ELF-1 (cell line): Measurements from ENCODE around the gene PPP6R1.
"Not testable (repeated sequence)": the region's sequence is repeated elsewhere in the genome, so short reads cannot be mapped to it uniquely, and the experiment has no call there.

Experiments used
- DNase-seq: peaks from one replicate; pipeline ENCODE4 v3.0.0-alpha.2; 2016; ENCODE audit warnings: low read depth, low spot score

The PPP6R1 gene

DNA sequence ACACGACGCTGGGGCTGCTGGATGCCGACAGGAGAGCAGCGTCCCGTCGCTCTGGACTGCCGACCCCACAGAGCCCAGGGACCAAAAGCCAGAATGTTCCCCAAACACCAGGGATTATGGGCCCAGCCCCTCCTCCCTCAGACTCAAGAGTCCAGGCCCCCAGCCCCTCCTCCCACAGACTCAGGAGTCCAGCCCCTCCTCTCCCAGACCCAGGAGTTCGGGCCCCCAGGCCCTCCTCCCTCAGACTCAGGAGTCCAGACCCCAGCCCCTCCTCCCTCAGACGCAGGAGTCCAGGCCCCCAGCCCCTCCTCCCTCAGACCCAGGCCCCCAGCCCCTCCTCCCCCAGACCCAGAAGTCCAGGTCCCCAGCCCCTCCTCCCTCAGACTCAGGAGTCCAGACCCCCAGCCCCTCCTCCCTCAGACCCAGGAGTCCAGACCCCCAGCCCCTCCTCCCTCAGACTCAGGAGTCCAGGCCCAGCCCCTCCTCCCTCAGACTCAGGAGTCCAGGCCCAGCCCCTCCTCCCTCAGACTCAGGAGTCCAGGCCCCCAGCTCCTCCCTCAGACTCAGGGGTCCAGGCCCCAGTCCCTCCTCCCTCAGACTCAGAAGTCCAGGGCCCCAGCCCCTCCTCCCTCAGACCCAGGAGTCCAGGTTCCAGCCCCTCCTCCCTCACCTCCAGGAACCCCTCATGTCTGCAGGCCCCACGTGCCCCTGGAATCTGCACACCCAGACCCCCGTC, 34.0 kb downstream of the PPP6R1 start:
- not testable (repeated sequence) for DNase-seq

DNA sequence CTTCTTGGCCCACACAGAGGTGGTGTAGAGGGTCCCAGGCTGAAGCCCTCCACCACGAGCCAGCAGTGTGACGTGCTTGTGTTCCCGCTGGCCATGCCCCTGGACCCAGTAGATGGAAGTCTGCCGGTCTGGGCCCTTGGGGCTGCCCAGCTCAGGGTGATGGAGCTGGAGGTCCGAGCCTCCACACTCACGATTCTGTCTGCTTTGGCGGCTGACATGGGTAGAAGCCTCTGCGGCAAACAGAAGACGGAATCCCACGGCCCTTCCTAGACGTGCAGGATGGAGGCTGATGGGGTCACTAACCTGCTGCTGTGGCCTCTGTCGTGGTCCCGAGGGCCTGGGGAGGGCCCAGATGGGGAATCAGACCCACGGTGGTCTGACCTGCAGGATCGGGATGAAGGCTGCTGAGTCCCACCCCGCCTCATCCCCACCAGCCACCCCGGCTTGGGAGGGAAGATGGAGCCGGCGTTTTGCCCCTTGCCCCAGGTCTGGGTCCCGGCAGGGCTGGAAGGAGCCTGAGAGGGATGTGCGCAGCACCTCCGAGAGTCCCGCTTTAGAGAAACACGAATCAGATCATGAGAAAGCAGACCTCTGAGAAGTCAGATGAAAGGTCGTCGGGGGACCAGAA, 34.7 kb downstream of the PPP6R1 start:
- DNase-seq: no peak

DNA sequence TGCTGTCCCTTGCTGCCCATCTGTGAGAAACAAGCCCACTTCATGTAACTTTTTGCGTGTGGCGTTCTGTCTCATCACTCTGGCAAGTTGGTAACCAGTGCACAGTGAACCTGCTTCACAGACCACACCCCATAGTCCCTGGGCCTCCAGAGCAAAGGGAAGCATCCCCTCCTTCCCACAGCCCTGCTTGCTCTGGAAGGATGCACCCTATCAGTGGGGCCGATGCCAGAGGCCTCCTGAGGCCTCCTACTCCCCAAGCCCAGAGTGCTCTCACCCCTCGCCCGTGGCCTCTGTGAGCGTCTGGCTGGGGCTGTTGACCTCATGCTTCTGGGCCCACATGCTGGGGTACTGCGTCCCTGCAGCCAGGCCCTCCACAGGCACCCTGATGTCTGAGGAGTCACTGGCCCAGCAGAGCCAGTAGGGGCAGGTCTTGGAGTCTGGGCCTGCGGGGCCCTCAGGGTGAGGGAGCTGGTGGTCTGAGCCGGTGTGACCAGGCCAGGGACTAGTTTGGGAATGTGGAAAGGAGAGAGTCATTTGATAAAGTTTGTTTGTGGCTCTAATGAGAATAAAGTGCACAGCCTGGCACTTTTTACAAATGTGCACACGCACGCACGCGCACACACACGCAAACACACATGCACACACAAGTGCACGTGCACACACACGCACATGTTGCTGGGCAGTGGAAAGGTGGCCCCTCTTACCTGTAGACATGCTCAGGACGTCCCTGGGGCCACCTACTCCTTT, 35.4 kb downstream of the PPP6R1 start:
- DNase-seq: no peak

DNA sequence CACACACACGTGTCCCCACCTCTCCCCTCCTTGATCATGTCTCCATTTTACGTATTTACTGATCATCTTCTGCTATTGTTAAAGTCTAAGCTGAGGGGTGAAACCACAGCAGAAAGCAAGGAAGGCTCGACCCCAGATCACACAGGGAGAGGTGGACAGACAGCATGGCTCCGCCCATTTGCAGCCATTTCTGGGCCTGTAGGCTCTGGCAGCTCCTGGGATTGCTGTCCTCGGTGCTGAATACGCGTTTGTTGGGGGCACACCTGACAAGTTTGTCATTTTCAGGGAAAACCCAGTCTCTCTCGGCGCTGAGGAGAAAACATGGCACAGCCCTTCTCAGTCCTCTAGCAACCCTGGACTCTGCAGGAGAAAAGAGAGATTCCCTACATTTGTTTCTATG, 38.3 kb downstream of the PPP6R1 start:
- DNase-seq: peak; percentile 45

DNA sequence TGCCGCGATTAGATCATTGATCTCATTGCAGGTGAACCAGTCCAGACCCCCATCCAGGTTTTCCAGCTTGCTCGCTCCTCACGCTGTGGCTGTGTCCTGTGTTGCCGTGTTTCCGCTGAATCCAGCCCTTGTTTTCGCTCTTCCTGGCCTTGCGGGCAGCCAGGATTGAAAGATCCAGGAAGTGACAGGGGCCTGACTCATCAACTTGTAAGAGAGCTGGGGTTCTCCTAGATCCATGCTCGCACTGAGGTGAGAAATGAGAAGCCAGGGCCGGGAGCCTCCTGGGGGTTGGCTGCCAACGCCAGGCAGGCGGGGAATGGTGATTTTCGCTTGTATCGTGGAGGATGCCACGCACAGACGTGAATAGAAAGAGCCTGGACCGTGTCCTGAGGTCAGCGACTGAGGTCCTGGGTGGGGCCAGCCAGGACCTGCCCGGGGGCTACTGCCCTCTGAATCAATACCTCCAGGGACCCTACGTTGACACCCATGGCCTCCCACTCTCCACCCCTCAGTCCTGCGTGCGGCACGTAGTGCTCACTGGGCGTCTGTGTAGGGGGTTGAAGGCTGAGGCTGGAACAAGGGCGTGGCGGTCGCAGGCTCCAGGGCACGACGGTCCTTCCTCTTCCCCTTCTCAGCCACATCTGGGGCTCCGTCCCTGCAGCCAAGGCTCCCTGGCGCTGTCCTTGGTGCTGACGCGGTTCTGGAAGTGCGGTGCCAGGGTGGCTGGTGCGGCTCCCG, 42.2 kb downstream of the PPP6R1 start:
- DNase-seq: peak; percentile 96

DNA sequence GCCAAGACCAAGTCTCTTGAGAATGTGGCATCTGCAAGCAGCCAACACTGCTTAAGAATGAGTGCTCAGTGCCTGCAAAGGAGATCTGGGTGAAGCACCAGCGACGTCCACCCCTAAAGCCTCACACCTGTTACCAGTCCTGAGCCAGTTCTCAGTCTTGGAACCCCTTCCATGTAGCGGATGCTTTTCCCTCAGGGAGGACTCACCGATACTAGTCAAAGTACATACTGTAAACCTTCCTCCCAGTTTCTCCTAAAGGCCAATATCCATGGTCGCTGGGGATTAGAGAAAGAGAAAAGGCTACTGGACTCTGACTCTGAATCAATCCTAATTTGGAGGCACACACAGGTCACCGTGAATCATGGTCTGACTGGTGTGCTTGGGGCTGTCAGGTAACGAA, 45.3 kb downstream of the PPP6R1 start:
- DNase-seq: no peak

DNA sequence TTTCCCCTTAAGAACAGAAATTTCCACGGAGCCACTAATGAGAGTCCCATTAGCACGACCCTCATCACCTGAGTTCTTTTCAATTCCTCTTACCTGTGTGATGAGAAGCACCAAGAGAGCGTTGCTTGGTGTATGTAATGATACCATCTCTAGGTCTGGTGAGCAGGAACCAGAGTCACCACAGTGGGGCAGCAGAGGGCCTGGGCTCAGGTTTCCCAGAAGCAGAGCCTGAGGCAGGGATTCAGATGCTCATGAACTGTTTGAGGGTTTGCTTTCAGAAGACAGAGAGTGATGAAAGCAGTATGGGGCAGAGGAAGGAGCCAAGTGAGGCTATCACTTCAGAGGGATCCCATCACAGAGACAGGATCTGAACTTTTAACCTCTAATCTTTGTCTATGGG, 46.4 kb downstream of the PPP6R1 start:
- DNase-seq: no peak

DNA sequence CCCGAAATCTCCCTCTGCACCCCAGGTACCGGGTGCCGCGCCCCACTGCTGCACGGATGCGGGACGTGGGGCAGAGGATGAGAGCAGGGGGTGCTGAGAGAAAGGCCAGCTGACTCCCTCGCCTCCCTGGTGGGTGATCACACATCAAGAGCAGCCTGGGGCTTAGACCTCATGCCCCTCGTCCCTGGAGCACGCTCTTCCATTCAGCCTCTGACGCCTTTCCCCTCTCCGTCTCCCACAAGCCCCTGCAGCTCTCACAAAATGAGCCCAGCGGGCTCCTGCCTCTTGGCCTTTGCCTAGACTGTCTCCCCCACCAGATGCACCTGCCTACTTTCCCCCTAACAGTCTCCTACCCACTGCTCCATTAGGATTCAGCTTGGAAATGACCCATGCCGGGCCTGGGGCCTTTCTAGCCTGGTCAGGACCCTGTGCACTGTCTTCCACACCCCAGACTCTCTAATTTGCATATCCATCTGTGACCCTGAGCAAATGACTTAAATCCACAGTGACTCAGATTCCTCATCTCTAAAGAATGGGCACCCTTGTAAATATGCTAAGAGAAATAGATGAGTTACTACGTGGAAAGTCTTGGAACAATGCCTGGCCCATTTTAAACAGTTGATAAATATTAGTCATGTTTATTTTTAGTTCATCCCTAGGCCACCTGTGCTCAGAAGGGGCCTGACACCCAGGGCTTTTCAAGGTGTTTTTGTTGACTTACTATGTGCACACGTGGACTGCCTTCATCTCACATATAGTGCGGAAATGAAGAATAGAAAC, 48.9 kb downstream of the PPP6R1 start:
- DNase-seq: no peak

DNA sequence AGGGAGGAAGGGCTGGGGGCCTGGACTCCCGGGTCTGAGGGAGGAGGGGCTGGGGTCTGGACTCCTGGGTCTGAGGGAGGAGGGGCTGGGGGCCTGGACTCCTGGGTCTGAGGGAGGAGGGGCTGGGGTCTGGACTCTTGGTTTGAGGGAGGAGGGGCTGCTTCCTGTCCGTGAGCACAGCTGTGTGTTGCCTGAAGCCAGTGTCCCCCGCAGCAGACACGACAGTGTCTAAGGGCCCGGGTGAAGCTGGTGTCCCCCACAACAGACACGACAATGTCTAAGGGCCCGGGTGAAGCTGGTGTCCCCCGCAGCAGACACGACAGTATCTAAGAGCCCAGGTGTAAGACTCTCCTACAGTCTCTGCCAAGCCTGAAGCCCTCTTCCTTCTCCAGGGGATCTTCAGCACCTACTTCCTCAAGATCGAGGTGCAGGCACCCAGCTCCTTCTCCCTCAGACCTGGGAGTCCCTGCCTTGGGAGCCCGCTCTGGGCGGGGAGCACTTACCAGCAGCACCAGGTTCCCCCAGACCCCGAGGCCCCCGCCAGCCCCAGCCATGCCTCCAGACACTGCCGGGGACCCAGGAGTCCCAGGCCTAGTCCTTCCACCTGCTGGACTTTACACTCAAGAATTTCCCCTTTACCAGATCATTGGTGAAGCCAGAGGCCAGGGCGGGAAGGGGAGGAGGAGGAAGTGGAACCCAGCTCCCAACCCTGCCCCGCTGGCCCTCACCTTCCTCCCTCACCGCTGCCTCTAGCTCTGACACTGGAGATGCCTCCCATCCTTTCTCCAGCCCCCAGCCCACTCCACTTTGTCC, 49.7 kb downstream of the PPP6R1 start, which contains the start of gene PTPRH:
Gene PTPRH (minus strand): TSS at position 622 of the 813 bp plus-strand sequence. CDS start 68 bp downstream, at position 554.
- no peak for DNase-seq

DNA sequence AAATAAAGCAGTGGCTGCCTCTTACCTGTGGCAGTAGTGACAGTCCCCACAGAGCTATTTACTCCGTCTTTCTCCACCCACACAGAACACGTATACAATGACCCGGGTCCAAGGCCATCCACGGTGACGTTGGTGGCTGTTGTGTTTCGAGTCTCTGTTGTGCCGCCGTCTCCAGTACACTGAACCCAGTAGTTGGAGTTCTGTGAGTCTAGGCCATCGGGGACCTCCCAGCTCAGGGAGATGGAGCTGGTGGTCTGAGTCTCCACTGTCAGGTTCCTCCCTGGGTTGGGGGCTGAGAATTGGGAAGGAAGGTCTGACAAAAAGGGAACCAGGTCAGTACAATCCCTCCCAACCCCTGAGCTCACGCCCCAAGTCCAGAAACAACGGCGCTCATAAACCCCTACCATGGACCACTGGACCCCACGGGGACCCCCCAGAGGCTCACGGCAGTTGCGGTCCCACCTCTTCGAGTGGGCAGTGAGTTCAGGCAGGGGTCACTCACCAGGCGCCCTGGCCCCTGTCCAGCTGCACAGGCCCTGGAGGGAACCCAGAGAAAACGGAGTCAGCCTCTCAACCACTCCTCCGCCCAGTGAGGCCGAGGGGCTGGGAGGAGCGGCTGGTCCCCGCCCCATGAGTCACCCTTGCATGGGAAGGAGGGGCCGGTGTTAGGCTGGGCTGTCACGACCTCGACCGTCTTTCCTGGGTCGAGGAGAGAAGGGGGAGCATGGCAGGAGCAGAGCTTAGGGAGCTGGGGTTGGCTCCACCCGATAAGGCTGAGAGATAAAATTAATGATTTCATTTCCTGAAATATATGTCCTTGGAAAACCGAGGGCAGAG, 51.9 kb downstream of the PPP6R1 start:
- DNase-seq: peak; percentile 85

DNA sequence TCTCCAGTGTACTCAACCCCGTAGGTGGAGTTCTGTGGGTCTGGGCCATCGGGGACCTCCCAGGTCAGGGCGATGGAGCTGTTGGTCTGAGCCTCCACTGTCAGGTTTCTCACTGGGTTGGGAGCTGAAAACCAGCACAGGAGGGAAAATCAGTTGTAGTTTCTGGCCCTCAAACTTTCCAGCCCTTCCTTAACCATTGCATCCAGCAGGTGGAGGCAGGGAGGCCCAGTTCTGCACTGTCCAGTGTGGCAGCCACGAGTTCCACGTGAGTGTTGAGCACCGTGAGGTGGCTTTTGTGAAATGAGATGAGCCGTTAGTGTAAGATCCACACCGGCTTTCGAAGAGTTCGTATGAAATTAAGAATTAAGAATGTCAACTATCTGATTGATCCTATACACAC, 56.6 kb downstream of the PPP6R1 start:
- DNase-seq: not testable (repeated sequence)

DNA sequence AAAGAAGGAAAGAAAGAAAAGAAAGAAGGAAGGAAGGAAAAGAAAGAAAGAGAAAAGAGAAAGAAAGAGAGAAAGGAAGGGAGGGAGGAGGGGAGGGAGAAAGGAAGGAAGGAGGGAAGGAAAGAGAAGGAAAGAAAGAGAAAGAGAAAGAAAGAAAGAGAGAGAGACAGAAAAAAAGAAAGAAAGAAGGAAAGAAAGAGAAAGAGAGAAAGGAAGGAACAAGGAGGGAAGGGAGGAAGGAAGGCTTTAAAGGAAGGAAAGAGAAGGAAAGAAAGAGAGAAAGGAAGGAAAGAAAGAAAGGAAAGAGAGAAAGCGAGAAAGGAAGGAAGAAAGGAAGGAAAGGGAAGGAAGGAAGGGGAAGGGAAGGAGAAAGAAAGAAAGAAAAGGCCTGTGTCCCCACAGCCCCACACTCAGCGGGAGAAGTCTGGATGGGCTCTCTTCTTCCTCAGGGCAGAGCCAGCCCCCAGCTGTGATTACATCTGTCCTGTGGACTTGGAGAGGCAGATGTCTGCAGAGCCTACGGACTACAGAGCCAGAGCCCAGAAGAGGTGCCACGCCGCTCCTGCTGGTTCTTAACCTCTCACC, 59.1 kb downstream of the PPP6R1 start:
- no peak for DNase-seq

DNA sequence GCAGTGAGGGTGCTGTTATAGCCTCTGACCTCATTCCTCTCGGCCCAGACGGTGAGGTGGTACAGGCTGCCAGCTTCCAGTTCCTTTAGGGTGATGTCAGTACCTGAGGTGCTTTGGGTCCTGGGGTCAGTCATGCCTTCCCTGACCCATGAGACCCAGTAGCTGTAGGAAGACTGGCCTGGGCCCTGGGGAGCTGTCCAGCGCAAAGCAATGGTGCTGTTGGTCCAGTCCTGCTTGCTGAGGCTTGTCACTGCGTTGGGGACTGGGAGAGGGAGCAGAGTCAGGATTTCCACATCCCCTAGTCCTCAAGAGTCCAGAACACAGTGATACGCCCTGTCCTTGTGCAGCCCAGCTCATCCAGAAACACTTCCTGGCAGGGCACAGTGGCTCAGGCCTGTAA, 60.2 kb downstream of the PPP6R1 start:
- no peak for DNase-seq

DNA sequence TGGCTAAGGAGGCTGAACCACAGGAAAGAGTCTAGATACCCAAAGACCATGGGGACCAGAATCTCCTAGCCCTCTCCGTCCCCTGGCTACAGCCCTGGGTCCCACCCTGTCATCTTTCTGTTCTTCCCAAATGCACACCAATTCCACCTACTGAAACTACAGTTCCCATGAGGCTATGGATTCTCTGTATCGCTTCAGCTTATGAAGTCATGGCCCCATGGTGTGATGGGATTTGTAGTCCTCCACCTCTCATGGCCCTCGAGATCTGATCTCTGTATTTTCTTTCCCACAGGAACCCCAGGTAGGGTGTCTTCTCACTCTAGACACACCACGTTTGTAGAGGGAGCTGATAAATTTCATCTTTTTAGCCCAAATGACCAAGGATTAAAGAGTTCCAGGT, 61.3 kb downstream of the PPP6R1 start:
- DNase-seq: no peak

DNA sequence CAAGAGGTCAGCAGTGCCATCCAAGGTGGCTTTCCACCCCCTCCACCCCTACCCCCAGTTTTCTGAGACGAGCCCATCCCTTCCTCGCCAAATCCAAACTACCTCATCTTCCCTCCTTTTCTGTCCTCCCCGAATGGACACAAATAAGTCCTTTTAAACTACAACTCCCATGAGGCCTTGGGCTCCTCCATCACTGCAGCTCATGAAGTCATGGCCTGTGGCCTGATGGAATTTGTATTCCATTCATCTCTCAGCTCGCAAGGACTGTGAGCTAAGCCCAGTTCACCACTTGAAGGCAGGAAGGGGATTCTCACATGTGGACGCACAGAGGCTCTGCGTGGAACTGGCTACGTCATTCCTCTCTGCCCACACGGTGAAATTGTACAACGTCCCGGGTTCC, 62.0 kb downstream of the PPP6R1 start:
- DNase-seq: no peak

DNA sequence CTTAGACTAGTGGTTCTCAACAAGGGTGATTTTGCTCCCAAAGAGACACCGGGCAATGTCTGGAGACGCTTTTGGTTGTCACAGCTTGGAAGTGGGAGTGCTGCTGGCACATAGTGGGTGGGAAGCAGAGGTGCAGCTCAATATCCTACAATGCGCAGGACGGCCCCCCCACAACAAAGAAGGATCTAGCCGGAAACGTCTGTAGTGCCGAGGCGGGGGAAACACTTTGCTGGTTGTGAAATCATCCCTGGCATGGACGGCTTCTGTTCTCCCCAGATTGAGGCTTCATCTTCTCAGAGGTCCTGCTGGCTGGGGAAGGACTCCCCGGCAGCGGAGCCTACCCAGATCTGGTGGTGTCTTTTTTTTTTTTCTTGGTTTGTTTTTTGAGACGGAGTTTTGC, 65.3 kb downstream of the PPP6R1 start:
- no peak for DNase-seq

DNA sequence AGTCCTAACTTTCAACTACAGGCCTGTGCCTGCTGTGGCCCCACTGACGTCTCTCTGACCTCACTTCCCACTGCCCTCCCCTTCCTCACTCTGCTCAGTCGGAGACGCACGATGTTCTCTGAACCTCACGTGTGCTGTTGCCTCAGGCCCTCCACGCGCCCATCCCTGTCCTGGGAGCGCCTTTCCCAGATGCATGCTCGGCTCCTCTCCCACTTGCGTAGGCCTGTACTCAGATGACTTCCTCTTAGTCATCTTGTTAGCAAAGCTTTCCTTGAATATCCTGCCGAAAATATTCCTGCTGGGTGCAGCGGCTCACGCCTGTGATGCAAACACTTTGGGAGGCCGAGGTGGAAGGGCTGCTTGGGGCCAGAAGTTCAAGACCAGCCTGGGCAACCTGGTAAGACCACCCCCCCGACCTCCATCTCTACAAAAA, 69.4 kb downstream of the PPP6R1 start:
- peak; percentile 45 for DNase-seq

DNA sequence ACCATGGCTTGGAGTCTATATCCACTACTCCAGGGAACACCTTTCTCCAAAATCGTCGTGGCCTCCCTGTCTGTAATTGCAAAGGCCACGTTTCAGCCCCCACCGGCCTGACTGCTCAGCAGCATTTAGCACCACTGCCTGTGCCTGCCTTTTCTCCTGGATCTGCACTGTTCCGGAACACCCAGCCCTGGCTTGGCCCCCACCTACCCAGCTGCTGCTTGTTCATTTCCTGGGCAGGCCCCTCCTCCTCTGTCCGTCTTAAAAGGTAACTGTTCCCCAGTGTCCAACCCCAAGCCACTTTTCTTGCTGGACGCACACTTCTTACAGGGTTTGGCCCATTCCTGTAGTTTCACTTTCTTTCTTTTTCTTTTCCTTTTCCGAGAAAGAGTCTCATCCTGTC, 70.2 kb downstream of the PPP6R1 start:
- no peak for DNase-seq

DNA sequence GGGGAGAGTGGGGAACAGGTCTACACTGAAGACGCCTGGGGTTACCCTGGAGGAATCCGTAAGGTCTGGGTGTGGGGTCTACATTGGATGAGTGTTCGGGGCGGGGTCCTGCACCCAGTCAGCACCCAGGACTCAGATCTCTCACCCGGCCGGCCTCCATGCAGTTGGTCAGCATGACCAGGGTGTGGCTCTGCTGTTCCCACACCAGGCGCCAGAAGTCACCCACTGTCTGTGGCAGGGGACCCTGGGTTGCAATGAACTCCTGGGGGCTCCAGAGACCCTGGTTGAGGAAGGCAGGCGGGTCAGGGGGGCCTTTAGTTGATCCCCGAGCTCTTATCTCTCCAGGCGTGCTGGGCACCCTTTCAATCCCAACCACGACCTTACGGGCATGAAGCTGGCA, 72.7 kb downstream of the PPP6R1 start:
- DNase-seq: no peak
